SJSA1 (cell line): ENCODE results near the gene GPRASP2. TPM values are rescaled to one million over a fixed set of nuclear protein-coding genes. Genes with fewer than 3 reads are reported as not detected.
A peak's percentile ranks its signal among the peaks of the same experiment; 100 is the strongest.
"Not testable (repeated sequence)": the region's sequence is repeated elsewhere in the genome, so short reads cannot be mapped to it uniquely, and the experiment has no call there.

ENCODE experiments used
- DNase-seq, 2 experiments: peaks; one replicate each; pipeline ENCODE4 v3.0.0-alpha.2; 2015 to 2020; ENCODE audit warnings: low spot score in 2 of 2, low read depth in 1 of 2
- H3K27ac ChIP-seq: fragments of 250-450 bp; sonication (Bioruptor Pico); 2 replicates; pipeline ENCODE4 v1.5.1; 2020; ENCODE audit warnings: mild to moderate bottlenecking, moderate library complexity
- H3K27me3 ChIP-seq: fragments of 250-450 bp; sonication (Bioruptor Pico); replicated peaks from 2 replicates; pipeline ENCODE4 v1.5.1; 2020; ENCODE audit warnings: mild to moderate bottlenecking, moderate library complexity
- H3K36me3 ChIP-seq: fragments of 250-450 bp; sonication (Bioruptor Pico); 2 replicates; pipeline ENCODE4 v1.5.1; 2020; ENCODE audit warnings: mild to moderate bottlenecking
- H3K4me1 ChIP-seq: fragments of 250-450 bp; sonication (Bioruptor Pico); replicated peaks from 2 replicates; pipeline ENCODE4 v1.6.1; 2021; ENCODE audit warnings: mild to moderate bottlenecking
- H3K4me3 ChIP-seq: fragments of 250-450 bp; sonication (Bioruptor Pico); 2 replicates; pipeline ENCODE4 v1.5.1; 2020; ENCODE audit warnings: mild to moderate bottlenecking
- H3K9me3 ChIP-seq: fragments of 250-450 bp; sonication (Bioruptor Pico); replicated peaks from 2 replicates; pipeline ENCODE4 v1.5.1; 2020; ENCODE audit warnings: mild to moderate bottlenecking
- total RNA-seq: library from RNA; depleted of rRNA; stranded (reverse); fragments of >200 nt; shearing (Covaris generic); gene quantifications from 2 replicates; pipeline ENCODE4 v1.2.3, GENCODE V29; 2014

Gene GPRASP2
- total RNA-seq, 1 experiment from 2014 or later, result 13.8 TPM

- no peaks in the 10 kb centered on the region for H3K27me3 ChIP-seq
Measured at GRCh38 chrX:102715967-102716366, 3.7 kb downstream of the GPRASP2 start.

DNA sequence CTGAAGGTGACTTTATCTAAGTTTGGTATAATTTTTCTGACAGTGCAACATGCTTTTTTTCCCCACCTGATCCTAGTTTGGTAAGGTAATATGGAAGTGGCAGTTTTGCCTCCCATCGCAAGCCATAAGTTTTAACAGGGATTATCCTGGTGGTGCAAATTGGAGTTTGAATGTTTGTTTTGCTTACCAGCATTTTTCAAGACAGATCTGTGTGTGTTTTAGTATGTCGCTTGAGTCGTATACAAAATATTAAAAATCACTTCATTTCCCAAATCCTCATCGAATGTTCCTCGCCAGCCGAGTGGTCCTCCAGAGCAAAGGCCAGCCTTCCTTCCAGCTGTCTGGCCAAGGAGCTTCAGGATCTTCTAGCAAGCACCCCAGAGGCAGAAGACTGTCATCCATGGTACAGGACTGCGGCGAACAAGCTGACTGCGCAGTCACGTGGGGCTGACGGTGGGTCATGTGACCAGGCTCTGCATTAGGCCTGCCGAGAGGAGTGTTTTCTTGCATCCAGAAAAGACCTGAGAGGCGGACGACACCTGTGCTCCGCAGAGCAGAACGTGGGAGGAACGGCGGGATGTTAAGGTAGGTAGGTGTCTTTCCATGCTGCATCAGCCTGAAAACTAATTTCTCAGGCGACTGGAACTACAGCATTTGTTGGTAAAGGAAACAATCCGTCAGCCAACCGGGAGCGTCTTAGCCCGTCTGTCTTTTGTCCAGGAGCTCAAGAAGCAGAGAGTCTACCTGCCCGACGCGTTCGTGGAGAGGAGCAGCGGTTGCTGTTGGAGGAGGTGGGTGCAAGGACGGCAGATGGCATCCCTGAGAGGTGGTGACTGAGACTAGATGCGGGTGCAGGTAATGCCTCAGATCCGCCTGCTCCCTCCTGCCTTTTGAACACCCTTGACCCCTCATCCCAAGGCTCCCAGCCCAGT lies 8.3 kb downstream of the GPRASP2 start, which contains the start of gene GPRASP3:
Gene GPRASP3, plus strand, starts transcription at position 507 of the 932 bp plus-strand sequence. CDS start 28,253 bp downstream, outside the sequence.
- no peak within 1 kb of the TSS for H3K27ac ChIP-seq

More at GRCh38 chrX:102715967-102716366, 3.7 kb downstream of the GPRASP2 start:
- Histone ChIP-seq H3K9me3 (no peaks in the 10 kb centered on the region), H3K27ac (no peak overlapping the region), H3K36me3 (no peaks in the 10 kb centered on the region), H3K4me1 (no peaks in the 10 kb centered on the region), H3K4me3 (no peak overlapping the region)
- DNase-seq, result no peak

GRCh38 chrX:102721169-102721506 lies 8.9 kb downstream of the GPRASP2 start:
- H3K27ac ChIP-seq, H3K4me1 ChIP-seq, H3K9me3 ChIP-seq, H3K27me3 ChIP-seq, H3K4me3 ChIP-seq, H3K36me3 ChIP-seq, DNase-seq: not testable (repeated sequence)

More for the DNA sequence above, 8.3 kb downstream of the GPRASP2 start, which contains the start of gene GPRASP3:
- Histone ChIP-seq H3K4me3 (no peak within 1 kb of the TSS), H3K4me1 (peaks cover 10% of the 10 kb centered on the region), H3K36me3 (no peaks in the 10 kb centered on the region), H3K9me3 (no peaks in the 10 kb centered on the region), H3K27me3 (no peaks in the 10 kb centered on the region)
- DNase-seq, result no peak

GRCh38 chrX:102723456-102723855 lies 11.2 kb downstream of the GPRASP2 start:
- no peak for DNase-seq
- Histone ChIP-seq H3K27me3 (no peaks in the 10 kb centered on the region), H3K4me1 (peaks cover 10% of the 10 kb centered on the region), H3K9me3 (no peaks in the 10 kb centered on the region), H3K36me3 (no peaks in the 10 kb centered on the region), H3K27ac (peak overlapping the region; percentile 43; the same call in 1 of the 2 replicates), H3K4me3 (no peak overlapping the region)

- no peaks in the 10 kb centered on the region for H3K36me3 ChIP-seq
- H3K27ac ChIP-seq, result no peak overlapping the region
- DNase-seq, result no peak
- peaks cover 10% of the 10 kb centered on the region for H3K4me1 ChIP-seq
- no peaks in the 10 kb centered on the region for H3K9me3 ChIP-seq
- no peak overlapping the region for H3K4me3 ChIP-seq
- H3K27me3 ChIP-seq, result no peaks in the 10 kb centered on the region
Measured at GRCh38 chrX:102727761-102728160, 15.5 kb downstream of the GPRASP2 start.

DNA sequence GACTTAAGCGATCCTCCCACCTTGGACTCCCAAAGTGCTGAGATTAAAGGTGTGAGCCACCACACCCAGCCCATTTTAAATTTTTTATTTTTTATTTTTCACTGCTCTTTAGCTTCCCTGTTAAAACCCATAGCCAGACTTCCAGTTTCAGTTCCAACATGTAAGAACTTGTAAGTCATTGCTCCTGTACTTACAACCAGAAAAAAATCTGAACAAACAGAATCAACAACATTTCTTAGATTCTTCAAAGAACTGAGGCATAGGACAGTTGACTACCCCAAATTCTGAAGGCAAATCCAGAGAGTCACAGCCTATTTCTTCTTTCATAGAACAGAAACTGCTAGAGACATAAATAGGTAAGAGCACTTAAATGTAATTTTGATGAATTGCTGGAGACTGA lies 16.4 kb downstream of the GPRASP2 start:
- Histone ChIP-seq H3K27ac (no peak overlapping the region), H3K36me3 (no peaks in the 10 kb centered on the region), H3K27me3 (no peaks in the 10 kb centered on the region), H3K9me3 (no peaks in the 10 kb centered on the region), H3K4me1 (peaks cover 3% of the 10 kb centered on the region), H3K4me3 (no peak overlapping the region)
- DNase-seq, result no peak

DNA sequence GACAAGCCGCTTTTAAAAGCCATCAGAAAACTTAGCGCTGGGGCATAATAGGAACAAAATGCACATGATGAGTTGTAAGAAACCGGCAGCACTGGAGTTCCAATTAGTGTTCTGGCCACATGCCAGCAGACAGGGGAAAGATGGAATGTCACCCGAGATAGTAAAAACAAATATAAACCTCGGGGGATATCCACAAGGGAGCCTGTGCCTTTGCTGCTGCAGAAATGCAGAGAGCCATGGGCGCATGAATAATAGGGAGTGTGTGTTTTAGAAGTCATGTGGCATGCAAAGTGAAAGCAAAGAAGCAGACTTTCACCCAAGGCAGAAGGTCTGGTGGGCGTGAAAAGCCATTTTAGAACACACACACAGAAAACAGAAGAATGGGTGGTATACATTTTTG lies 27.4 kb downstream of the GPRASP2 start:
- H3K4me1 ChIP-seq, result no peaks in the 10 kb centered on the region
- H3K4me3 ChIP-seq, result no peak overlapping the region

DNA sequence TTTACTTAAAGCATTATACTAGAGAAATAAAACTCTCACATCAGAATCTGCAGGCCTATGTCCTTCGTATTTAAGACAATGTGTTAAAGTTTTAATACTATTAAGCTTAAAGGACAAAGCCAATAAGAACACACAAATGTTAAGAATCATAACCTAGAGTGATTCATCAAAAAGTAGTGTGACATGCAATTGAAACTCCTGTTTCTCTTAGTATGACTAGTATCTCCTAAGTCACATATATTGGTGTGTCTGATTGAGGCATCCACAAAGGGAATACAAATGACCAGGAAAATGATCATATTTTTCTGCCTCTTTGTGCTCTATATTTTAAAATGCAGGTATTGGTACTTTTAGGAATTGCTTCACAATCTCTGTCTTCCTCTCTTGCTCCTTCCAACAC lies 32.1 kb downstream of the GPRASP2 start:
- Histone ChIP-seq H3K4me3 (no peak overlapping the region), H3K27me3 (no peaks in the 10 kb centered on the region), H3K36me3 (no peaks in the 10 kb centered on the region), H3K27ac (no peak overlapping the region), H3K9me3 (no peaks in the 10 kb centered on the region), H3K4me1 (no peaks in the 10 kb centered on the region)
- no peak for DNase-seq

More for the DNA sequence above, 27.4 kb downstream of the GPRASP2 start:
- no peaks in the 10 kb centered on the region for H3K27me3 ChIP-seq
- no peaks in the 10 kb centered on the region for H3K36me3 ChIP-seq
- no peak overlapping the region for H3K27ac ChIP-seq
- peak in 1 of 2 experiments; percentile 1 for DNase-seq
- H3K9me3 ChIP-seq, result no peaks in the 10 kb centered on the region

GRCh38 chrX:102745513-102745856 lies 33.2 kb downstream of the GPRASP2 start:
- DNase-seq, result no peak

DNA sequence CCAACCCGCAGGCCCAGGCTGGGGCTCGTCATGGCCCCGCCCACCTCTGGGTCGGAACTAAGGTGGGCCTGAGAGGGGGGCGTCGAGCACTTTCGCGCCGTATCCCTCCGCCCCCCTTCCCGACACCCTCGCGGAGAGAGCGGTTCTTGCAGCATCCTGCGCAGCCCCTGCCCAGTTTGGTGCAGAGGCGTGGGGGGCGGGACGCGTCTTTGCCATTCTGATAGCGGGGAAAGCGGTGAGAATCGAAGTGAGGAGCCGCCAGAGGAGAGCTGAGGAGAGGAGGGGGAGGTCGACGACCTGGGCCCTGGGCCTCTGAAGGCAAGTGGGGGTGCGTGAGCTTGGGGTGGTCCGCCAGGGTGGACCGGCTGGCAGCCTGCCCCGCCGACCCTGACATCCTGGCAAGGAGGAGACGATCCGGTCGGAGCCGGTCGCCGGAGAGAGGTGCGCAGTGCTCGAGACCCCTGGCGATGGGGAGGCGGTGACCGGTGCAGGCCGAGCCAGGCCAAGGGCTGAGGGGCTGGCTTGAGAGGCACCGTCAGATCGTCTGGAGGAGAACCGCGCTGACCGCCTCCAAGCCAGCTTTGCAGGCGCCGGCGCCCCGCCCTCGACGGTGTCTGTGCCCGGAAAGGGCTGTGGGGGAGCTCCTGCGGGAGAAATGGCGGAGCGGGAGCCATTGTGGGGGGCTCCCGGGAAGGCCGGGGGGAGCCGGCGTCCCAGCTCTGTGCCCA lies 33.8 kb downstream of the GPRASP2 start:
- Histone ChIP-seq H3K4me1 (no peaks in the 10 kb centered on the region), H3K27me3 (no peaks in the 10 kb centered on the region), H3K9me3 (no peaks in the 10 kb centered on the region), H3K4me3 (no peak overlapping the region), H3K27ac (no peak overlapping the region), H3K36me3 (no peaks in the 10 kb centered on the region)
- no peak for DNase-seq

More at GRCh38 chrX:102745513-102745856, 33.2 kb downstream of the GPRASP2 start:
- Histone ChIP-seq H3K4me1 (no peaks in the 10 kb centered on the region), H3K27me3 (no peaks in the 10 kb centered on the region), H3K9me3 (no peaks in the 10 kb centered on the region), H3K36me3 (no peaks in the 10 kb centered on the region), H3K4me3 (no peak overlapping the region), H3K27ac (no peak overlapping the region)

- Histone ChIP-seq H3K4me3 (no peak overlapping the region), H3K36me3 (no peaks in the 10 kb centered on the region), H3K27me3 (no peaks in the 10 kb centered on the region), H3K27ac (no peak overlapping the region), H3K4me1 (no peaks in the 10 kb centered on the region), H3K9me3 (no peaks in the 10 kb centered on the region)
- DNase-seq, result no peak
Measured at GRCh38 chrX:102765217-102765616, 53.0 kb downstream of the GPRASP2 start.

DNA sequence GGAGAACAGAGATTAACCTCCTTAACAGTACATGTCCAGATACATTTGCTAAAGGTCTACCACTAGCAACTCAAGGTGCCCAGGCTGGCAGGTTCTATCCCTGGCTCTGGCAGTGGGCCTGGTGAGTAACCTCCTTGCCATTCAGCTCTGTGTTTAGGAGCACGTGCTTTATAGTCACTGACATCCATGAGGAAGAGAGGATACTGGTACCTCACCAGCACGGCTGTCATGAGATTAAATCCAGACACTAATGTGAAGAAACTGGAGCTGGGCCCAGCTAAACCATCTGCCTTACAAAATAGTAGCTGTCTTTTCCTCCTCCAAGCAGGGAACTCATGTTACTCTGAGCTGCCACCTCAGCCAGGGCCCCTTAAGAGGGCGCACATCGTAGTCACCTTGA lies 53.6 kb downstream of the GPRASP2 start:
- Histone ChIP-seq H3K4me1 (no peaks in the 10 kb centered on the region), H3K36me3 (no peaks in the 10 kb centered on the region), H3K27me3 (no peaks in the 10 kb centered on the region), H3K4me3 (no peak overlapping the region), H3K9me3 (no peaks in the 10 kb centered on the region), H3K27ac (no peak overlapping the region)
- DNase-seq, result no peak

- H3K27me3 ChIP-seq, result no peaks in the 10 kb centered on the region
- no peaks in the 10 kb centered on the region for H3K4me1 ChIP-seq
- no peak overlapping the region for H3K4me3 ChIP-seq
- no peaks in the 10 kb centered on the region for H3K36me3 ChIP-seq
- no peak for DNase-seq
- no peaks in the 10 kb centered on the region for H3K9me3 ChIP-seq
- no peak overlapping the region for H3K27ac ChIP-seq
Measured at GRCh38 chrX:102767287-102767686, 55.0 kb downstream of the GPRASP2 start.
